Glomerular visceral epithelial cell (primary cell): ENCODE results near the gene BAAT.

Source experiments
- DNase-seq: peaks from one replicate; pipeline ENCODE4 v3.0.0-alpha.2; 2016; ENCODE audit errors: extremely low spot score

BAAT gene

GRCh38 chr9:101398068-101398929 is 13.5 kb upstream of the BAAT start, which contains the start of the genes MRPL50 and ZNF189:
Gene MRPL50, minus strand, starts transcription at chr9:101398618. Its CDS starts 26 bp downstream, at chr9:101398592.
Gene ZNF189, plus strand, starts transcription at chr9:101398851. Its CDS starts 306 bp downstream, at chr9:101399157.
- peak; percentile 99 for DNase-seq

DNA sequence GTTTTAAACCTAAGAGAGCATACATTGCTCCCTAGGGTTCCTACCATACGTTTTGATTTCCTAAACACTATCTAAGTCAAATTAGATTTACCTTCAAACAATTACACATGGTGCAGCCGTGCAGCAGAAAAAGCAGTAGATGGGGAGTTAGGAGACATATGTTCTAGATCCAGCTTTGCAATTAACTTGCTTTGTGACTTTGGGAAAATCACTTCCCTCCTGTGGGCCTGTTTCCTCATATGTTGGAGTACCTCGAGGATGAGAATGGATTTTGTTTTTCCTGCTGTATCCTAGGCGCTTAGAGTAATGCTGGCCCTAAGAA is 12.9 kb upstream of the BAAT start:
- DNase-seq, result no peak

GRCh38 chr9:101394687-101395086 is 9.9 kb upstream of the BAAT start:
- no peak for DNase-seq

GRCh38 chr9:101393135-101393534 is 8.3 kb upstream of the BAAT start:
- DNase-seq, result no peak

DNA sequence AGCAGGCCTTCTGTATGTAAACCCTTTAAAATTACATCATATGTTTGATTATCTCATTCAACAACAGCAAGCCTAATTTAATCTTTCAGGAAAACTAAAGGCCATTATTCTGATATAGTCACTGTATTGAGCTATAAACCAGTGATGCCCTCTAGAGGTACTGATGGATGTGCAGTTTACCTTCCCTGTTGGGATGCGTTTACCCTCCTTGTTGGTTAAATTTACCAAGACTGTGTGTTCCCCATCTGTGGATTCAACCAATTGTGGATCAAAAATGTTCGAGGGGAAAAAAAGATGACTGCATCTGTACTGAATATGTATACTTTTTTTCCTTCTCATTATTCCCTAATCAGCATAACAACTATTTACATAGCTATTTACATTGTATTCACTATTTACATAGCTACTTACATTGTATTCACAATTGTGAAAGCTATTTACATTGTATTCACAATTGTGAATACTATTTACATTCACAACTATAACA is 3.7 kb upstream of the BAAT start:
- DNase-seq, result no peak

DNA sequence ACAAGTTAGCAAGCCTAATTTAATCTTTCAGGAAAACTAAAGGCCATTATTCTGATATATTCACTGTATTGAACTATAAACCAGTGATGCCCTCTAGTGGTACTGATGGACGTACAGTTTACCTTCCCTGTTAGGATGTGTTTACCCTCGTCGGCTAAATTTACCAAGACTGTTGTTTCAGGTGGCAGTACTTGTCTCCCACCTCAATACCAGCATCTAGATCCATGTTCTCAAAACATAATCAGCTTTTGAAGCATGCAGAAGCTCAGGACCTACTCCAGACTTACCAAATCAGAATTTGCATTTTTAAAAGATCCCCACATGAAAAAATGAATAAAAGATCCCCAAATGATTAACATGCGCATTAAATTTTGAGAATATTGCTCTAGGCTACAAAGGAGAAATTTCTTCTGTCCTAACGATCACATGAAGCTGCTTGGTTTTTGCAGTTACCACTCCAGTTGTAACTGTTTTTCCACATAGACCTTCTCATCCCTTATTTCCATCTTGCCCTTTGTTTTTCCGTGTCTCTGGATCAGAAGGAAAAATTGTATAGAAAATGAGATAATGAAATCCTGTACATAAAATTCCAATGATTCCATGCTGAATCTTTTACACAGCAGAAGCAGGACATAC is 3.2 kb upstream of the BAAT start:
- DNase-seq, result peak; percentile 48

GRCh38 chr9:101383361-101383760 is 1.4 kb downstream of the BAAT start:
- peak; percentile 51 for DNase-seq

GRCh38 chr9:101381833-101382342 is 2.9 kb downstream of the BAAT start:
- DNase-seq, result no peak

- no peak for DNase-seq
These were observed 3.7 kb downstream of the BAAT start for GRCh38 chr9:101381118-101381517.

- DNase-seq, result no peak
These were observed 4.5 kb downstream of the BAAT start for GRCh38 chr9:101380295-101380694.

DNA sequence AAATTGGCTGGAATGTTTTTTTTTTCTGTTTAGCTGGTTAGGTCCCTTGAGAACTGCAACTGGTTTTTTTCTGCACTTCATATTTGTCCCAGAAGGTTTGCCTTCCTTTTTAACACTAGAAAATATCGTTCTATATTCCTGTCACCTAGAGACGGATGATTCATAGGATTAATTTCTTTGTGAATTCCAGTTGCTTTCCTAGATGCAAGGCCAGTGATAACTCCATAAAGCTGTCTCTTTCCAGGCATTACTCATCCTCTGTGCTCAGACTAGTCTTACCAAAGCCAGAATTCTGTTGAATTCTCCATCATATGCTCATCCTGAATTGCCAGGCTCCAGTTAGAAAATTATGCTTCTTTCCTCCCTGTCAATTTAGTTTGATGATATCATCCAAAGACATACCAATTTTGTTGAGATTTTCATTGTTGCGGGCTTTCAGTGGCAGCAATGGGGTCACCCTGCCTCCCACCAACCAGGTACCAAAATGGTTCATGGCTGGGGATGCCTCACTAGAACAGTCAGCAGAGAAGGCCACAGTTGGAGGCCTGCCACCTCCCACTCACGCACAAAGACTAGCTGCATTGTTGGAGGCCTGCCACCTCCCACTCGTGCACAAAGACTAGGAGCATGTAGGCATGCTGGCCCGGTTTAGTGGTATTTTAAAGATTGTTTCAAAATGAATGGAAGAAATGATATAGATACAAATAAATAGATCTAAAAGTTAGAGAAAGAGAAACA is 8.5 kb downstream of the BAAT start:
- peak; percentile 50 for DNase-seq

DNA sequence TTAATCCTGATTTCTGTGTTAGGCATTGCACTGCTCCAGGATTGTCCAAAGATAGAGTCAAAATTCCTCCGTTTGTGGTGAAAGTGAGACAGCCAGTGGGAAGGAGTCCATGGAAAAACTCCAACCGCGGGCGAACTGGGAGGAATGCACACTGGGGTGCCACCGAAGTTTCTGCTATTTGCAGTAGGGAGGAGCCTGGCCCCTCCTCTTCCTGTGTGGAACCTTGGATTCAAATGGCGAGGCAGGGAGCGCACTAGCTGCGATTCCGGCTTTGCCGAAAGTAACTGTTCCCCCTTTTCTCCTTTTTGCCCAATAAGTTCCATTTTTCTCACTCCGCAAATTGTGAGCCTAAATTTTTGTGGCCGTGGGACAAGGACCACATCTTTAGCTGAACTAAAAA is 9.3 kb downstream of the BAAT start:
- DNase-seq, result no peak

- no peak for DNase-seq
These were observed 12.3 kb downstream of the BAAT start for GRCh38 chr9:101372327-101373118.

DNA sequence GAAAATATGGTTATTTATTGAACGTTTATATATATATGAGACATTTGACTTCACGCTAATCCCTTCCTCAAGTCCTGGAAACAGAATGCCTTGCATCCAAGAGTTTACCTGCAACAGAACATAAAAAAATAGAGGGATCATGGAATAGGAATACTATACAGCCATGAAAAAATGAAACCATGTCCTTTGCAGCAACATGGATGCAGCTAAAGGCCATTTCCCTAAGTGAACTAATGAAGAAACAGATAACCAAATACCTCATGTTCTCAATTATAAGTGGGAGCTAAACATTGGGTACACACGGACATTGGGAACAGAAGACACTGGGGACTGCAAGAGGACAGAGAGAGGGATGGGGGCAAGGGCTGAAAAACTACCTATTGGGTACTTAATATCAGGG is 13.0 kb downstream of the BAAT start:
- DNase-seq, result no peak

GRCh38 chr9:101369884-101370531 is 14.8 kb downstream of the BAAT start:
- no peak for DNase-seq

GRCh38 chr9:101369286-101369685 is 15.5 kb downstream of the BAAT start:
- peak; percentile 39 for DNase-seq

DNA sequence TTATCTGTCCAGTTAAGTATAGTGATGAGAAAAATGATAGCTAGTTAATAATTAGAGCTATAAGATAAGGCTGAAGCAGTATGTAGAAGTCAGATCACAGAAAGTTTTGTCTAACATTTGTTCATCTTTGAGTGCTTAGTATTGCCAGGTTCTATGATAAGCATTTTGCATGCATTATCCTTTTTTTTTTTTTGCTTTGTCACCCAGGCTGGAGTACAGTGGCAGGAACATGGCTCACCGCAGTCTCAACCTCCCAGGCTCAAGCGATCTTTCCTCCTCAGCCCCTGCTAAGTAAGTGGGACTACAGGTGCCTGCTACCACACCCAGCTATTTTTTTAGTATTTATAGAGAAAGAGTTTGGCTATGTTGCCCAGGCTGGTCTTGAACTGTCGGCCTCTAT is 17.5 kb downstream of the BAAT start:
- no peak for DNase-seq

GRCh38 chr9:101366038-101366756 is 18.6 kb downstream of the BAAT start:
- DNase-seq, result peak; percentile 74

DNA sequence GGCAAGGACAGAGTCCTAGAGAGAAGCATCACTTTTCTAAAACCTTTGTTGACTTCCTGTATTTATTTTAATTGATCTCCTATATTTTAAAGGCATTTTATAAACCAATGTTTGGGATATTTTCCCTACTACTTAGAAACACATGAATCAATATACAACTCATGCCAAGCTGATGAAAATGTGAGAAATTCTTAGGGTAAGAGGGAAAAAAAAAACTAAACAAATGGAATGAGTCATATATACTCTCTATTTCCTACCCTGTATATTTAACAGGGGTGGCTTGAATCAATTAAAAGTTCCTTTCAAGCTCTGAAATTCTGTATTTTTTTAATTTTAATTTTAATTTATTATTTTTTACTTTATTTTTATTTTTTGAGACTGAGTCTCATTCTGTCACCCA is 19.6 kb downstream of the BAAT start:
- DNase-seq, result no peak

GRCh38 chr9:101362450-101362849 is 22.4 kb downstream of the BAAT start:
- DNase-seq, result no peak
